SU-DHL-6 (cell line): Measurements from ENCODE around the gene COX4I1.

Source experiments
- CTCF ChIP-seq: fragments of 200-600 bp; sonication (generic); IDR thresholded peaks from one replicate; pipeline ENCODE4 v1.5.1; 2017; ENCODE audit warnings: antibody characterized with exemption, mild to moderate bottlenecking, low read length, moderate library complexity; ENCODE audit not compliant: insufficient read depth, poor library complexity, severe bottlenecking
- EZH2phosphoT487 ChIP-seq: fragments of 200-600 bp; sonication (generic), shearing (Covaris generic); conservative IDR thresholded peaks from 2 replicates; pipeline ENCODE4 v1.6.1; 2018; ENCODE audit warnings: mild to moderate bottlenecking, antibody characterized with exemption, low read length, moderate library complexity, mixed read lengths

GRCh38 chr16:85856079-85856478 is 56.6 kb downstream of the COX4I1 start:
- TF ChIP-seq CTCF (no peak), EZH2phosphoT487 (no peak)
